ENCODE data around the gene TMEM161B. TPM values are rescaled to one million over a fixed set of nuclear protein-coding genes. Genes with fewer than 3 reads are reported as not detected.

The TMEM161B gene
- polyA plus RNA-seq, result 72.0 and 77.6 TPM in 2 replicates
- 72.3 and 87.6 TPM in 2 replicates for polyA minus RNA-seq

DNA sequence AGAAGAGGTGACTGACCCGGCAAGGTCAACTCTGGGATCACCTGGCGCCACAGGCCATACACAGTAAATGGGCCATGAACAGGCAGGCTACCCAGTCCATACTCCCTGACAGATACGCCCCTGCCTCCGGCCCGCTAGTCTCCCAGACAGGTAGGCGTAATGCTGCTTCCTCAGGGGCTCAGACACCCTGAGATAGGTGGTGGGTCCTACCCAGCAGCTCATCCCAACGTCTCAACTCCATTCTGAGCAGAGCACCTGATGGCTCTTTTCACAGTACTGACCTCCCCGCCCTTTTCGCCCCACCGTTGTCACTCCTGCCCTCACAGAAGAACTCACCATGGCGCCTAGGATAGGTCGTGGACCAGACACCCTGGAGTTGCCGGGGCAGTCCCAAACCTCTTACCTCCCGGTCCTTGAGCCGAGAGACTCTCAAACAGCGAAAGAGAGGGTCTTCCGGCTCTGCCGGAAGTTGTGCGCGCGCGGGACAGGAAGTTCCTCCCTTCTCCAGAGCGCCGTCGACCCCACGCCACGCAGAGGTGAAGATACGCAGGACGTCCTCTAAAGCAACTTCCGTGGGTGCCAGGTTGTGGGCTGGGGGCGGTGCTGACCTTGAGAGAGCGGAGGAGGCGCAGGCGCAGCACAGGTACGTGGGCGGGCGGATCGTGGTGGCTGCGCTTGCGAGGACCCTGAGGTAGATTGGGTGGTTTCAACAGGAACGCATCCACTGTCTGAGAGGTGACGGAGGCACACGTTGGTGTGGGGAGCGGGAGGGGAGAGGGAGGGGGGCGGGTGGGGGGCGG is at the start of gene TMEM161B:
Gene TMEM161B (minus strand): TSS at position 461 of the 800 bp plus-strand sequence. CDS start 122 bp downstream, at position 339.
- no peaks in the 10 kb centered on the region for H3F3A ChIP-seq (ENCODE audit: insufficient read depth, low read length, poor library complexity, severe bottlenecking)
- peak within 1 kb of the TSS; percentile 83 for H3K4me3 ChIP-seq (ENCODE audit: low read length)
- peaks cover 91% of the 10 kb centered on the region for H3K79me2 ChIP-seq (replicated peaks; ENCODE audit: insufficient read depth, low read length)
- H4K20me1 ChIP-seq (ENCODE audit: insufficient read depth), result no peaks in the 10 kb centered on the region
- H3K9me2 ChIP-seq (ENCODE audit: insufficient read depth, low read length), result no peaks in the 10 kb centered on the region
- peak within 1 kb of the TSS; percentile 86 for H3K9ac ChIP-seq (ENCODE audit: low read length)
- TF ChIP-seq, protein P1, sequence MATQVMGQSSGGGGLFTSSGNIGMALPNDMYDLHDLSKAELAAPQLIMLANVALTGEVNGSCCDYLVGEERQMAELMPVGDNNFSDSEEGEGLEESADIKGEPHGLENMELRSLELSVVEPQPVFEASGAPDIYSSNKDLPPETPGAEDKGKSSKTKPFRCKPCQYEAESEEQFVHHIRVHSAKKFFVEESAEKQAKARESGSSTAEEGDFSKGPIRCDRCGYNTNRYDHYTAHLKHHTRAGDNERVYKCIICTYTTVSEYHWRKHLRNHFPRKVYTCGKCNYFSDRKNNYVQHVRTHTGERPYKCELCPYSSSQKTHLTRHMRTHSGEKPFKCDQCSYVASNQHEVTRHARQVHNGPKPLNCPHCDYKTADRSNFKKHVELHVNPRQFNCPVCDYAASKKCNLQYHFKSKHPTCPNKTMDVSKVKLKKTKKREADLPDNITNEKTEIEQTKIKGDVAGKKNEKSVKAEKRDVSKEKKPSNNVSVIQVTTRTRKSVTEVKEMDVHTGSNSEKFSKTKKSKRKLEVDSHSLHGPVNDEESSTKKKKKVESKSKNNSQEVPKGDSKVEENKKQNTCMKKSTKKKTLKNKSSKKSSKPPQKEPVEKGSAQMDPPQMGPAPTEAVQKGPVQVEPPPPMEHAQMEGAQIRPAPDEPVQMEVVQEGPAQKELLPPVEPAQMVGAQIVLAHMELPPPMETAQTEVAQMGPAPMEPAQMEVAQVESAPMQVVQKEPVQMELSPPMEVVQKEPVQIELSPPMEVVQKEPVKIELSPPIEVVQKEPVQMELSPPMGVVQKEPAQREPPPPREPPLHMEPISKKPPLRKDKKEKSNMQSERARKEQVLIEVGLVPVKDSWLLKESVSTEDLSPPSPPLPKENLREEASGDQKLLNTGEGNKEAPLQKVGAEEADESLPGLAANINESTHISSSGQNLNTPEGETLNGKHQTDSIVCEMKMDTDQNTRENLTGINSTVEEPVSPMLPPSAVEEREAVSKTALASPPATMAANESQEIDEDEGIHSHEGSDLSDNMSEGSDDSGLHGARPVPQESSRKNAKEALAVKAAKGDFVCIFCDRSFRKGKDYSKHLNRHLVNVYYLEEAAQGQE (IDR thresholded peaks at IDR 0.05; ENCODE audit: borderline replicate concordance), result peak; percentile 84
- TF ChIP-seq EZH2 (IDR thresholded peaks at IDR 0.05; ENCODE audit: borderline replicate concordance, insufficient read depth, low read length, poor library complexity, severe bottlenecking), result no peak
- TF ChIP-seq RAD21 (conservative IDR thresholded peaks at IDR 0.05), result peak; percentile 63
- peak; percentile 85 for TF ChIP-seq POLR2AphosphoS5 (IDR thresholded peaks at IDR 0.05)
- no peak for TF ChIP-seq TAF1 (IDR thresholded peaks at IDR 0.05; ENCODE audit: low read depth)
- peak; percentile 58 for TF ChIP-seq MXI1 (conservative IDR thresholded peaks at IDR 0.05; ENCODE audit: poor library complexity, severe bottlenecking)
- TF ChIP-seq, protein P2, sequence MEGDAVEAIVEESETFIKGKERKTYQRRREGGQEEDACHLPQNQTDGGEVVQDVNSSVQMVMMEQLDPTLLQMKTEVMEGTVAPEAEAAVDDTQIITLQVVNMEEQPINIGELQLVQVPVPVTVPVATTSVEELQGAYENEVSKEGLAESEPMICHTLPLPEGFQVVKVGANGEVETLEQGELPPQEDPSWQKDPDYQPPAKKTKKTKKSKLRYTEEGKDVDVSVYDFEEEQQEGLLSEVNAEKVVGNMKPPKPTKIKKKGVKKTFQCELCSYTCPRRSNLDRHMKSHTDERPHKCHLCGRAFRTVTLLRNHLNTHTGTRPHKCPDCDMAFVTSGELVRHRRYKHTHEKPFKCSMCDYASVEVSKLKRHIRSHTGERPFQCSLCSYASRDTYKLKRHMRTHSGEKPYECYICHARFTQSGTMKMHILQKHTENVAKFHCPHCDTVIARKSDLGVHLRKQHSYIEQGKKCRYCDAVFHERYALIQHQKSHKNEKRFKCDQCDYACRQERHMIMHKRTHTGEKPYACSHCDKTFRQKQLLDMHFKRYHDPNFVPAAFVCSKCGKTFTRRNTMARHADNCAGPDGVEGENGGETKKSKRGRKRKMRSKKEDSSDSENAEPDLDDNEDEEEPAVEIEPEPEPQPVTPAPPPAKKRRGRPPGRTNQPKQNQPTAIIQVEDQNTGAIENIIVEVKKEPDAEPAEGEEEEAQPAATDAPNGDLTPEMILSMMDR (IDR thresholded peaks at IDR 0.05; ENCODE audit: poor library complexity, severe bottlenecking), result no peak
- TF ChIP-seq EP300 (conservative IDR thresholded peaks at IDR 0.05; ENCODE audit: poor library complexity, severe bottlenecking), result peak; percentile 79
- peak; percentile 65 for TF ChIP-seq SMC3 (conservative IDR thresholded peaks at IDR 0.05; ENCODE audit: poor library complexity)
- H3K27me3 ChIP-seq (ENCODE audit: insufficient read depth, low read depth, low read length), result no peaks in the 10 kb centered on the region
- peak within 1 kb of the TSS; percentile 84 for H2AFZ ChIP-seq (ENCODE audit: low read depth, low read length)
- H3K27ac ChIP-seq (ENCODE audit: low read length), result peak within 1 kb of the TSS; percentile 95
- no peaks in the 10 kb centered on the region for H3K36me3 ChIP-seq (ENCODE audit: insufficient read depth, low read length)
- peak within 1 kb of the TSS; percentile 89 for H3K4me2 ChIP-seq (ENCODE audit: low read length)
- H3K9me3 ChIP-seq (ENCODE audit: low read length), result no peaks in the 10 kb centered on the region

- no peaks in the 10 kb centered on the region for H3F3A ChIP-seq (ENCODE audit: insufficient read depth, low read length, poor library complexity, severe bottlenecking)
- H4K20me1 ChIP-seq (ENCODE audit: insufficient read depth), result no peaks in the 10 kb centered on the region
- H3K27me3 ChIP-seq (ENCODE audit: insufficient read depth, low read depth, low read length), result no peaks in the 10 kb centered on the region
- H2AFZ ChIP-seq (ENCODE audit: low read depth, low read length), result no peak overlapping the region
- H3K36me3 ChIP-seq (ENCODE audit: insufficient read depth, low read length), result no peaks in the 10 kb centered on the region
- no peak overlapping the region for H3K4me3 ChIP-seq (ENCODE audit: low read length)
- no peak overlapping the region for H3K9ac ChIP-seq (ENCODE audit: low read length)
- H3K4me2 ChIP-seq (ENCODE audit: low read length), result no peak overlapping the region
- TF ChIP-seq POLR2AphosphoS5 (IDR thresholded peaks at IDR 0.05) (no peak), EZH2 (IDR thresholded peaks at IDR 0.05; ENCODE audit: borderline replicate concordance, insufficient read depth, low read length, poor library complexity, severe bottlenecking) (no peak), RAD21 (conservative IDR thresholded peaks at IDR 0.05) (no peak), TAF1 (IDR thresholded peaks at IDR 0.05; ENCODE audit: low read depth) (no peak)
- TF ChIP-seq, protein P2 (IDR thresholded peaks at IDR 0.05; ENCODE audit: poor library complexity, severe bottlenecking), result no peak
- H3K9me3 ChIP-seq (ENCODE audit: low read length), result no peaks in the 10 kb centered on the region
- no peaks in the 10 kb centered on the region for H3K9me2 ChIP-seq (ENCODE audit: insufficient read depth, low read length)
- H3K27ac ChIP-seq (ENCODE audit: low read length), result no peak overlapping the region
- no peaks in the 10 kb centered on the region for H3K79me2 ChIP-seq (replicated peaks; ENCODE audit: insufficient read depth, low read length)
Observed at GRCh38 chr5:88304356-88304755, 35.7 kb upstream of the TMEM161B start.

All from neural cell (in vitro differentiated cells).